Gastroesophageal sphincter (tissue), 3 donors: ENCODE measurements around the gene HERPUD1.

ENCODE experiments used
- EP300 ChIP-seq: sonication (generic); formaldehyde crosslinking; IDR thresholded peaks from one replicate; pipeline ENCODE4 v1.6.1; 2017; ENCODE audit warnings: antibody characterized with exemption, mild to moderate bottlenecking
- POLR2A ChIP-seq, 2 donors: fragments of 450-650 bp; IDR thresholded peaks; one replicate each; pipeline ENCODE4 v1.6.1; 2017; ENCODE audit warnings: antibody characterized with exemption in 2 of 2, mild to moderate bottlenecking in 2 of 2, moderate library complexity in 1 of 2
- POLR2AphosphoS5 ChIP-seq: sonication (generic); formaldehyde crosslinking; IDR thresholded peaks from one replicate; pipeline ENCODE4 v1.6.1; 2017; ENCODE audit warnings: antibody characterized with exemption
- TF ChIP-seq, protein P1 (sequence below), 4 experiments: fragments of 200-600 bp in 2 of 4; fragments of 450-650 bp in 2 of 4; sonication (generic) in 1 of 4; IDR thresholded peaks; one replicate each; pipeline ENCODE4 v1.5.1; 2017 to 2019; ENCODE audit warnings: antibody characterized with exemption in 4 of 4, mild to moderate bottlenecking in 2 of 4, moderate library complexity in 2 of 4

DNA sequence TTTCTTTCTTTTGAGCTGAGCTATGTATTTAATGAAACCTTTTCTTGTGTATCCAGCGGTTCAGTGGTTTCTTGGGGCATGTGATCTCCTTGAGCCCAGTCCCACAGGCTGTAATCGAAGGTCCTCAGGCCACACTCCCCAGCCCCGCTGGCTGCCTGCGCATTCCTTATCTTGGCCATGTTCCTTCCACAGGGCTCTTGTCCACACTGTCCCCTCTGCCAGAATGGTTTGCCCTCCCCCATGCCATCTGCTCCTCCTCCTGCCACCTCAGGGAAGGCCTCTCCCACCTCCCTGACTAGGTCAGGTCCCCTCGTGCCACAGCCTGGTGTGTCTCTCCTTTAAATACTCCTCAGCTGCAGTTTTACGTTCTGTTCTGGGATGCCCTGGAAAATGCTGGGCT, 45.3 kb downstream of the HERPUD1 start:
- TF ChIP-seq EP300 (no peak), POLR2A (IDR thresholded peaks at IDR 0.05) (no peak), POLR2AphosphoS5 (no peak)
- TF ChIP-seq, protein P1, sequence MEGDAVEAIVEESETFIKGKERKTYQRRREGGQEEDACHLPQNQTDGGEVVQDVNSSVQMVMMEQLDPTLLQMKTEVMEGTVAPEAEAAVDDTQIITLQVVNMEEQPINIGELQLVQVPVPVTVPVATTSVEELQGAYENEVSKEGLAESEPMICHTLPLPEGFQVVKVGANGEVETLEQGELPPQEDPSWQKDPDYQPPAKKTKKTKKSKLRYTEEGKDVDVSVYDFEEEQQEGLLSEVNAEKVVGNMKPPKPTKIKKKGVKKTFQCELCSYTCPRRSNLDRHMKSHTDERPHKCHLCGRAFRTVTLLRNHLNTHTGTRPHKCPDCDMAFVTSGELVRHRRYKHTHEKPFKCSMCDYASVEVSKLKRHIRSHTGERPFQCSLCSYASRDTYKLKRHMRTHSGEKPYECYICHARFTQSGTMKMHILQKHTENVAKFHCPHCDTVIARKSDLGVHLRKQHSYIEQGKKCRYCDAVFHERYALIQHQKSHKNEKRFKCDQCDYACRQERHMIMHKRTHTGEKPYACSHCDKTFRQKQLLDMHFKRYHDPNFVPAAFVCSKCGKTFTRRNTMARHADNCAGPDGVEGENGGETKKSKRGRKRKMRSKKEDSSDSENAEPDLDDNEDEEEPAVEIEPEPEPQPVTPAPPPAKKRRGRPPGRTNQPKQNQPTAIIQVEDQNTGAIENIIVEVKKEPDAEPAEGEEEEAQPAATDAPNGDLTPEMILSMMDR (IDR thresholded peaks at IDR 0.05), result no peak
